Measurements from ENCODE around the gene BTK.
"Not testable (repeated sequence)": the region's sequence is repeated elsewhere in the genome, so short reads cannot be mapped to it uniquely, and the experiment has no call there.

BTK gene

GRCh38 chrX:101337776-101338271 lies 48.2 kb downstream of the BTK start:
- TF ChIP-seq CTCF (IDR thresholded peaks at IDR 0.05) = no peak
- TF ChIP-seq ZFX (IDR thresholded peaks at IDR 0.05; ENCODE audit: borderline replicate concordance) = no peak
- no peak overlapping the region for H3K27ac ChIP-seq

GRCh38 chrX:101334310-101334709 lies 51.7 kb downstream of the BTK start:
- not testable (repeated sequence) for H3K27ac ChIP-seq

GRCh38 chrX:101326600-101326999 lies 59.4 kb downstream of the BTK start:
- not testable (repeated sequence) for H3K27ac ChIP-seq

GRCh38 chrX:101303790-101304189 lies 82.2 kb downstream of the BTK start:
- TF ChIP-seq CTCF (IDR thresholded peaks at IDR 0.05) (no peak), ZFX (IDR thresholded peaks at IDR 0.05; ENCODE audit: borderline replicate concordance) (no peak)

More at GRCh38 chrX:101303790-101304189, 82.2 kb downstream of the BTK start:
- H3K27ac ChIP-seq = no peak overlapping the region
